Activated naive CD8-positive, alpha-beta T cell treated with anti-CD3 and anti-CD28 coated beads, Interleukin-2, amount 50 U/mL, for 16 hours (primary cell): ENCODE data around the gene ME3.

ENCODE experiments used
- DNase-seq: peaks from one replicate; pipeline ENCODE4 v3.0.0-alpha.2; 2020; ENCODE audit warnings: low read depth, low spot score

The ME3 gene

DNA sequence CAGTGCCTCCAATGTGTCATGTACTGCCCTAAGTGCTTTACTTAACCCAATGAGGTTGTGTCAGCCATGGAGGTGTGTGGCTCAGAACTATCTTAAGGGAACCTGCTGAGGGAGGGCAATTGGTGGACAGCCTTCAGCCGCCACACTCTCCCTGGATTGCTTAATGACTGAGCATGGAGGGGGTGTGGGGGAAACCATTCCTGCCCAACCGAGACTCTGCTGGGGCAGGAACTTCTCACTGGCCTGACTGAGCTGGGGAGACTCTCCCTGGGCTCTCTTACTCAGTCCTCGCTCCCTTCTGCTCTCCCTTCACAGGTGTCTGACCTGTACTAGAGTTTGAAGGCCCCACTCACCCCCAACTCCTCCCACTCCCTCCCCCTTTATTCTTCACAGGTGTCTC is 183.0 kb downstream of the ME3 start:
- no peak for DNase-seq

DNA sequence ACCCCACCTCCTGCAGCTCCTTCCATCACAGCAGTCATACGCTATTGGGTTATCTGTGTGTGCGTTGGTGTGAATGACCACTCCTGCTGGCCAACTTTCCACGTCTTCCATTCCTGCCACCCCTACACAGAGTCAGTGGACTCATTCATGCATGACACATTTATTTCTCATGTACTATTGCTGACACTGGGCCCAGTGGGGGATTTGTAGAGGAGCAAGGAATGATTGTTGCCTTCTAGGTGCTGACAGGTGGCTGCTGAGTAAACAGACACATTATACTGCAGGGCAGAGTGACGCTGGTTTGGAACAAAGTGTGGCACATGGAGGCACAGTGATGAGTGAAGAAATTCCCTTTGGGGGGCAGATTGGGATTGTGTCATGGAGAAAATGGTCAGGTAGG is 183.9 kb downstream of the ME3 start:
- no peak for DNase-seq

DNA sequence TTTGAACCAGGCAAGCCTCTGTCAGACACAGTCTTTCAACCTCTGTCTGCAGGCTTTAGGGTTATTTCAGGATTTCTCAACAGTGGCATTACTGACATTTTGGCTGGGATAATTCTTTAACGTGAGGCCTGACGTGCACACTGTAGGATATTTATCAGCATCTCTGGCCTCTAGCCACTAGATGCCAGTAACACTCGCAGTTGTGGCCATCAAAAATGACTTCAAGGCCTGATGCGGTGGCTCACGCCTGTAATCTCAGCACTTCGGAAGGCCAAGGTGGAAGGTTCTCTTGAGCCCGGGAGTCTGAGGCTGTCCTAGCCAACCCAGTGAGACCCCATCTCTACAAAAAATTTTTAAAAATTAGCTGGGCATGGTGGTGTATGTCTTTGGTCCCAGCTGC is 184.7 kb downstream of the ME3 start:
- DNase-seq = no peak

DNA sequence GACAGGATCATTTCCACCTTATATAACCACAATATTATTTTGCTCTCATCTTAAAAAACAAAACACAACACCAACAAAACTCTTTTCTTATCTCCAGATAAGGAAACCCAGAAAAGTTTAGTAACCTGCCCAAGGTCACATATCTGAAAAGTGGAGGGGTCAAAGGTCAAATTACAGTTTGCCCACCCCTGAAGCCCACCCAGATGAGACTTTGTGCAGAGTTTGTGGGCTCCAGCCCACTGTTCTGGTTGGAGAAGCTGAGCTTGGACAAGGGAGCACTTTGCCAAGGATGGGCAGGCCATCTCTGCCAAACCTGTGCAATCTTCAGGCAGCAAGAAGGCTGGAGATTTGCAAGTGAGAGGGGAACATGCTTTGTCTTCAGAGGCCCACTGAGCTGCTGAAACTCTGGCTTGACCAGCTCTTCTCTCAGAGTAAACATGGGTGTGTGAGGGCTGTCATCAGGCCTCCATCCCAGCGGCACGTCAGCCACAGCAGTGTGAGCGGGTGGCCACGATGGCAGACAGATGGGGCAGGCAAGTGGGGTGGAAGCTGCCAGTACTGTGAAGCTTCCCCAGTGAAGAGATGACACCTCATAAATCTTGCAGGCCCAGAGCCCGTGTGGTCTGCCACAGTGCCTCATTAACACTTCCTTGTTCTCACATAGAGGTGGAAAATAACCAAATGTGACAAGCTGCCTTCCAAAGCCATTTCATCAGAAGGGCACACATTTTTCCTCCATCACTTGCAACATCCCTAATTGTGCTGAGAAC is 186.0 kb downstream of the ME3 start:
- no peak for DNase-seq

DNA sequence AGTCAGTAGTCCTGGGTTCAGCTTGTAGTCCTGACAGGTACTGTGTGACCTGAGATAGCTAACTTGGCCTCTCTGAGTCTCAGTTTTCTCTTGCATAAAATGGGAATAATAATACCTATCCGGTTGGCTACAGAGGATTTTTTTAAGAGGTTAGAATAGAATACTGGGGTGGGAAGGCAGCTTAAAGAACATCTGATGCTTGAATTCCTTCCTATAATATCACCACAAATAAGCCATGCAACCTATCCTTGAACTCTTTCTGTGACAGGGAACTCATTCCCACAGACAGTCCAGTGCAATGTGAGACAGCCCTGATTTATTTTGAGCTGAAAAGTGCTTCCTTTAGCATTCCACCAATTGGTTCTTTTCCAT is 187.6 kb downstream of the ME3 start:
- no peak for DNase-seq

DNA sequence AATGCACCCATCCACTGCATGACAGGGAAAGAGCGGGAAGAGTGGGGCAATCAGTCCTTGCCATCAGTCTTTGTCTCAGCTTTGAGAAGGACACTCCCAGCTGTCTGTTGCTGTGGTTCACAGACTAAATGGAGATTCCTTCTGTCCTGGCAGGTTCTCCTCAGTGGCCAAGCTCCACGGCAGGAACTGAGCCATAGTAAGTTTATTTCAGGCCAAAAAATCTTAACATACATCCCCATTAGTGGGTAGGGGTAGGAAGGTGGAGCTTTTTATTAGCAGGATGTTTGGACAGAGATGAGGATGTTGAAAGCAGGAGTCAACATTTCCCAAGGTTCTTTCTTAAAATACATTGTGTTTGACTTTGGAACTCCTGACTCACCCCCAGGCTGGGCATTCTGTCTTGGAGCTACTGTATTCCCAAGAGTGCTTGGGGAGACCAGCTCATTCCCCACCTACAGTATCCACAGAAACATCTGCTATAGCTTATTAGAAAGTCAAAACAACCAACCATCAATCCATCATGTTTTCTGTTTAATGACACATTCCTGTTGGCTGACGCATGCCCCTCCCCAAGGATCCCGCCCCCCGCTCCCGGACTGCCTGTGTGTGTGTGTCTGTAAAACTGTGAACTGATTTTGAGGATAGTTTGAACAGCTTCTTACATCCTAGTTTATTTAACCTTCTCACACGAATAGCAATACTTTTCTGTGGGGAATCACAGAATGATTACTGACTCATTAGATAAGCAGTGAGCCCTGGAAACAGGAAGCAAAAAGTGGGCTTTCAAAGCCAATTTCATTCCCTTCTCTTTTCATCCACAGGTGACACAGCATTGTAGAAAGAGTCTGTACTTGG is 188.2 kb downstream of the ME3 start:
- no peak for DNase-seq

DNA sequence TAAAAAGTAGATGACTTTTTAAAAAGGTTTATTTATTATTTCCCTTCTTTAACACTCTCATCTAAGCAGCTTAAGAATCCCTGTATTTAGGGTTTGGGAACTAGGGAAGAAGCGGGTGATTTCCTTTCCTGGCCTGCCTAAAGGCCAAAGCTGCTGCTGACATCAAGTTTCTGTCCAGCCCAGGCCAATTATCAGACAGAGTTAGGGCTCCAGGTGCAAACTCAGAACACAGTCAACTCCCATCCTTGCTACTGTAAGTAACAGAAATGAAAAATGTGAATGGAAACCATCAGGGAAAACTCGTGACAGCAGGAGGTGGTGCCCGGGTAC is 188.8 kb downstream of the ME3 start:
- DNase-seq = no peak

DNA sequence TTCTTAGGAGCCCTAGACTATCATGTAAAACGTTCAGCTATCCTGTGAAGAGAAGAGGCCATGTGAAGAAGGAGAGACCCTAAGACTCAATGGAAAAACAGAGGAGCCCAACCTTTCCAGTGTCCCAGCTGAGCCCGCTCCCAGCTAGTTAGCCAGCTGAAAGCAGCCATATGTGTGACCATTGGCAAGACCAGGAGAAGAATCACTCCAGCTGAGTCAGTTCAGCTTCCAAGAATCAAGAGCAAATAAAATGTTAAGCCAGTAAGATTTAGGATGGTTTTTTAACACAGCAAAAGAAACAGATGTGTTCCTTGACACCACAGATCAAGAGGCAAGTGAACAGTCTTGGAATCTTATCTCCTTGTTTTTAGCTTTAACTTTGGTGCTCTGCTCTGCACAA is 189.7 kb downstream of the ME3 start:
- no peak for DNase-seq

DNA sequence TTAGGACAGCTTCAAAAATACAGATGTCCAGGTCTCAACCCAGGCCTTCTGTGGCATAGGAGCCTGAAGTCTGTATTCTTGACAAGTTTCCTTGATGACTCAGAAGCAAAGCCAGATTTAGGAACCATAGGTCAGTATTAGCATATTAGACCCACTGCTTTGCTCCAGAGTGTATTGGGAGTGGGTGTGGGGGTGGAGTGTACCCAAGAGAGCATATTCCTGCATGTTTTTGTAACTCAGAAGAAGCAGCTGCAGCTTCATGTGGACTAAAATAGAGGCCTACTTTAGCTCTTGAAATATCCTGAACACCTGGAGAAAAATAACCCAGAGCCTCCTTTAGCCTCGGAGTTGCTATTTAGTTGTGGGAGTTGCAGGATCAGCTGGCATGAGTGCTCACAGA is 191.0 kb downstream of the ME3 start:
- DNase-seq = no peak

DNA sequence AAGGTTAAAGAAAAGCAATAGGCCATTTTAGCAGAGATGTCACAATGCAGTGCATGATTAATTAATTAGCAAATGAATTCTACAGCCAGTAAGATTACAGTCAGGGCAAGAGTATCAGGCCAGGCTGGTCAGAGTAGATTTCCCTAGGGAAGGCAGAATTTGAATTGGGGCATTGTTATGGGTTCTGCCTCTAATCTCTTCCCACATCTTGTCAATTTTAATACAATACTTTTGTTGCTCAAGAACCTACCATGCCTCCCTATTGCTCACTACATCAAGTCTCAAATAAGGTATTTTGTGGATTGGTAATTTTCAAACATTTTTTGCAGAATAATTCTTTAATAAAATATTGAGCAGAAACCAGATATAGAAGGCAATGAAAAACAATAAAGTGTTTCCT is 194.1 kb downstream of the ME3 start:
- DNase-seq = no peak

DNA sequence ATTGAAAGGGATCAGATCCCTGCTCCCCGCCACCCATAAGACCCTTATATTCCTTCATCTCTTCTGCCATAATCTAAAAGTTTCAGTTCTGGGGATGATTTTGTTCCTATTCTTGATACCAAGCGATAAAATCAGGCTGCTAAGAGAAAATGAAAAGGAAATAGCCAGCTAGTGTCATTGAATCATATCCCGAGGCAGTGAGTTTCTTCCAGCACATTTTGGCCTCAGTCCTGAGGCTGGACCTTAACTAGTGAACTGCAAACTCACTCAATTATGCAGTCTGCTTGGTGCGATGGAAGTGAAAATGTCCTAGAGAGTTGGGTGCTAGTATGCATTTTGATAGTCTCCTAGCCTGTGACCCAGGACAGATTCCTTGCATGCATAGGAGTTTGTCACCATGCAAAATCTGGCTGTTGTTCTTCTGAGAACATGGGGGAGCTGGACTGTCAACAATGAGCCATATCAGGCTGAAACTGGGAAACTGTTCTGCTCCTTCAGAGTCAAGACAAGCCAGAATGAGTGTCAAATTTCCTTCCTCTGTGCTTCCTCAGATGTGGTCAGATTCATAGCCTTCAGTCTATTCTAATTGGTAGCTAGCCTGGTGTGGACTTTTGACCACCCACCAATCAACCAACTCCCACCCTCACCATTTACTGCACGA is 194.8 kb downstream of the ME3 start:
- no peak for DNase-seq

DNA sequence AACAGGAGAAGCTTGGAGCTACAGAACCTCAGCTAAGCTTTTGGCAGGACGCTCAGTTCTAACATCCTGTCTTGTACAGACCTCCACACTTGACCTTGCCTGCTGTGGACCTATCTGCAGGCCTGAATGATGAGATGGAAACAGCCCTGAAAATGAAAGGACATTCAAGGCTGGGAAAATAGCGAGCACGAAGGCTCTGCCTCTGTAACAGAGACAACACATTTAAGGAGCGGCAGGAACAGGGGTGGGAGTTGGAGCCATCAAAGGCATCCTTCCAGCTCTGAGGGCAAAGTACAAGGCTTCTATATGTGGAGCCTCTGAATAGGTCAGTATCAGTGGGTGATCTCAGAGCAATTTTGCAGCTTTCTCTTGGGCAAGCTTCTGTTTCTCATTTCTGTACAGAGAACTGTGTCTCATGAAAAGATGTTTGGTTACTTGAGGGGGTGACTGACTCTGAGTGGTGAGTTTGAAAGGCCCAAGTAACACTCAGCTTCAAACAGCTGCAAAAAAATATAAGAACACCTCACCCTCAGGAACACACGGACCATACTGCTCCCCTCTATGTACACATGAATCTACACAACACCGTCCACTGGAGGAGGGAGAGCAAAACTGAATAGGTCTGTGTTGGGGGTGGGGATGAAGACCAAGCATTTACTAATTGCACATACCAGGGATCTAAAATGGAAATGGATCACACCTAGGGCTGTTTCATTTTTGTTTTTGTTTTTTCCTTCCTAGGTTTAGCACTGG is 196.1 kb downstream of the ME3 start:
- no peak for DNase-seq

DNA sequence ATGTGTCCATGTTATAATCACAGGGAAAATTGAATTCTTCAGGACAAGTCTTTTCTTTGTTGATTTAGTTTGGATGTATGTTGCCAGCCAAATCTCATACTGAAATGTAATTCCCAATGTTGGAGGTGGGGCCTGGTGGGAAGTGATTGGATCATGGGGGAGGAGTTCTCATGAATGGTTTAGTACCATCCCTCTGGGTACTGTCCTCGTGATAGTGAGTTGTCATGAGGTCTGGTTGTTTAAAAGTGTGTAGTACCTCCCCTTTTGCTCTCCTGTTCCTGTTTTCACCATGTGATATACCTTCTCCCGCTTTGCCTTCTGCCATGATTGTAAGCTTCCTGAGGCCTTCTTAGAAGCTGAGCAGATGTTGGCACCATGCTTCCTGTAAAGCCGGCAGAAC is 197.4 kb downstream of the ME3 start:
- DNase-seq = no peak

DNA sequence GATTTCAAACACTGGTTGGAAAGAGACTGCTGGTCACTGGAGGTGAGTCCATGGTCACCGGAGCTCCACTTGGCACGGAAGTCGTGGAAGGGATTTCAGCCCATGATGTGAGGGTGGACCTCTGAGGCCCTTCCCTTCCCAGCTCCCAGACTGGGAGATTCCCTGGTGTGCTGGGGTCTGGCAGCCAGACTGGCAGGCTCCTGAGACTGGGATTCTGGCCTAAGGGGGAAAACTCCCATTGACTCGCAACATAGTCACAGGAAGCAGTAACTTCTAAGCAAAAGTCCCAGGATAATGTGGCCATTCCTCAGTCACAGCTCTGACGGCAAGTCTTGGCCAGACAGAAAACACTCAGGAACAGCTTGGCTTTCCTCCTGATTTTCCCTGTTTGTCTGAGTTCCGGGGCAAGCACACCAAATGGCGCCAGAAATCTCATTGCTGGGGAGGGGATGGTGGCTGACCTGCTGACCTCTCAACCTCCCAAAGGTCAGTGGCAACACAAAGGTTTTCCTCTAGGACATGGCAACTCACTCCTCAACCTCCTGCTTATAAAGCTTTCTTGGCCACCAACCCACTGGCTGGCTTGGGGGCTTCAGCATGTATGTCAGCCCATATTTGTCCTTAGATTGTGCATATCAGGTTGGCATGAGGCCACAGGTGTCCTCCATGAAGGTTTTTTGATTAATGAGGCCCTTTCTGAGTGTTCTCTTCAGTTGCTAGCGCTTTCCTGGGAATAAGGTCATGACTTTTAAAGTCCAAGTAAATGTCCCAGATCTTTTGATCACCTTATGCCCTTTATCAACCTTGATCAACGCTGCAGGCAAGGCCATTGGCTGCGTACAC is 198.2 kb downstream of the ME3 start:
- no peak for DNase-seq

DNA sequence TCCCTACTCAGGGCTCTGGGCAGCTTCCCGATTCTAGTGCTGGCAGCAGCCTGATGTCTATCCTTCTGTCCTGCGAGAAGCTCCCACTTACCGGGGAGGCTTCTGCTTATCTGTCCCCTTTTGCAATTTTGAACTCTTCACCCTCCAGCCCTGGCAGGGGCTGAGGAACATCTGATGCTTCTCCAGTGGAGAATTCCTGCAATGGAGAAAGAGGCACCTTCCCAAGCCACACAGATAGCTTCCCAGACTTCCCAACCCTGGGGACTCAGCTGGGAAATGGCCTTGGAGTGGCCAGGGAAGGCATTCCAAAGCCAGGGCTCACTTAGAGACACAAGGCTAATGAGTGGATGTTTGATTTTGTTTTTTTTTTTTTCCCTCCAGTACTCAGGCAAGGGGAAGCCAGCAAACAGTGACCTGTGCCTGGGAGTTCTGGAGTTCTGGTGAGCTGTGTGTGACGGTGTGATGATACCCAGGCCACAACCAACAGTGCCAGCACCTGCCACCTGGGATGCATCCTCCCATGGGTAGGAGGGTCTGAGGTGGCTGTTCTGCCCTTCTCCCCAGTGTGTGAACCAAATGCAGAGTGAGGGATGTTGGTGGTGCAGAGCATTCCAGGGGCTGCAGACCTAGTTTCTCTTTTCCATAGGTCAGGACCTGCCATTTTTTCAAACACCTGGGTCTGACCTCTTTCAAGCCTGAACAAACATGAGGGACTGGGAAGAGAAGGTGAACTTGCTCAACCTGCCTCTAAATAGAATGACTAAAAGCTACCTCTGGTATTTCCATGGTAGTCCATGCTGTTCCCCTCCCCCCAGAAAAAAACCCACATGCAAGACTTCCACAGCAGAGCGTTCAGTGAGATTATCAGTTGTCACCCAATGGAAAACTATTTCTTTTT is 202.7 kb downstream of the ME3 start:
- DNase-seq = no peak

DNA sequence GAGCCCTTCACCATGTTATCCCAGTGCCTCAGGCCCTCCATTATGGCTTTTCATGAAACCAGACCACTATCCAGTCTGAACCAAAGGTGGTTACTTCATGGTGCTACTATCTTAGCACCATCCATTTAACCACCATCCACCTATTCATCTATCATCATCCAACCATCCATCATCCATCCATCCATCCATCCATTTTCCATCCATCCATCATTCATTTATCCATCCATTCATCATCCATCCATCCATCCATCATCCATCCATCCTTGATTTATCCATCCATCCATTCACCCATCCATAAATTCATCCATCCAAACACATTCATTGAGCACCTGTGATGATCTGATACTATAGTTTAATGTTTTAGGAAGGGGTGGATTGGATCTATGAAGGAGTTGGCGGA is 204.2 kb downstream of the ME3 start:
- DNase-seq = no peak

DNA sequence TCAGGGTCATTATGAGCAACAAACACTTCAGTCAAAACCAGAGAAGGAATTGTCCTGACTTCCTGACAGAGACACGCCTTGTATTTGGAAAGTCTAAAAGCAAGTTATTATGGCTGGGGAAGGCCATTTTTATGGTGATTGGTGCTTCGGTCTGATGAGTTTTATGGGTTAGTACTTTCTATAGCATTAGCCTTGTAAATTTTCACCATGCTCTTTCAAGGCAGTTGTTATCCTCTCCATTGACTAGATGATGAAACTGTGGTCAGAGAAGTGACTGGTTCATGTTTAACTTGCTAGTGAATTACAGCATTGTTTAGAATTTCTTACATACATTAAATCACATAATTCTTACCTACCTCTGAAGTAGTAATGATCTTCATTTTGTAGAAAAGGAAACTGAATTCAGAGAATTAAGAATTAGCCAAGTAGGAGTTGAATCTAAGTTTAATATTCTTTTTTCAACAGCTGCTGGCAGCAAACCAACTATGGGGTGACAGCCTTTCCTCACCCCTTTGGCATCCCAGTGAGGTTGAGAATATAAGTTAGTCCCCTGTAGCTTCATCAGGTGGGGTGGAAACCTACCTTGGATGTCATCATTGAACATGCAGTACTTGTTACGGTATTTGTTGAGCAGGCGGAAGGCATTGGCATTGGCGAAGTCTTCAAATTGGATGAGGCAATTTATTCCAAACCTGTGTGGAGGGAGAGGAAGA is 207.8 kb downstream of the ME3 start:
- no peak for DNase-seq

DNA sequence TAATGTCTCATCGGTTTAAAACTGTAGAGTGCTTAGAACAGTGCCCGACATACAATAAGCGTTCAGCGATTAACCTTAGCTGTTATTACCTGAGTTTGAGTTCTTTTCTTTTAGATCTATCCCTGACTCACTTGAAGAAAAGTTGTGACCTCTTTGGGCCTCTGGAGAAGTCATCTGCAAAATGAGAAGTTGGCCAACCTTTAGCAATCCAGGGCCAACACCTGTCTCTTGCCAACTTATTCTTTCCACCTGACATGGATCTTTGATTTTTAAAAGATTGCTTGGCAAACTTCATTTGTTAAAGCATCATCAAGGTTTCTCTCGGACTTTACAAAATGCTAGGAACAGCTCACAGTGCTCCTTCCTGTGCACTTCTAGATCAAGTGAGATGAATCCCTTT is 208.5 kb downstream of the ME3 start:
- DNase-seq = no peak

DNA sequence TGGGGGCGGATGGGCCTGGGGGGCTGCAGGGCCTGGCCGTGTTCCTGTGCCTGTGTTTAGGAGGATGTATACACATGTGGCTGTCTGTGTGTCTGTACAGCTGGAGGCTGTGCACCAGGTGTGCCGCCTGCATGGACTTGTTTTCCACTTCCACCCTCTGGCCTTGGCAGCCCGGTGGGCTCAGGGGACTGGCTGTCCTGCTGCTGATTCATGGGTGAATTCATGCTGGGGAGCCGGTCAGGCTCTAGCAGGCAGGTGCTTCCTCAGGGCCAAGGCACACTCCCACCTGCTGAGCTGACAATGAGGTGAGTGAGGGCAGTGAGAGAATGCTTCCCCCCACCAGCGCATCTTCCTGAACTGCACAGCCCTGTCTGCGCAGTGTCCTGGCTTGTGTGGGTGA is 209.3 kb downstream of the ME3 start:
- no peak for DNase-seq

DNA sequence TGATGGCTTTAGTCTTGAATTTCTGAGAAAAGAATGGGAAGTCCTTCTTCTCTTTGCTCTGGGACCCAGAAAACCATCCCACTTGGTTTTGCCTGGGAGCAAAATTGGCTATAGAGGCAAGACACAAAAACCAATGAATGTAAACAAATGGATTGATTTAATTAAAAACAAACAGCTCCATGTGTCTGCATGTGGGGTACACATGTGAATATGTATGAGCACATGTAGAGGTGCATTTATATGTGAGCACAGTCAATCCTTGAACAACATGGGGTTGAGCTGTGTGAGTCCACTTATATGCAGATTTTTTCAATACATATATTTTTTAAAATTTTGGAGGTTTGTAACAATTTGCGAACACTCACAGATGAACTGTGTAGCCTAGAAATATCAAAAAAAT is 210.5 kb downstream of the ME3 start:
- DNase-seq = no peak
